Ascending aorta (tissue), 2 donors: ENCODE results near the gene PTPMT1. TPM values are rescaled to one million over a fixed set of nuclear protein-coding genes. Genes with fewer than 3 reads are reported as not detected.

ENCODE experiments used
- DNase-seq, 2 donors: peaks; one replicate each; pipeline ENCODE4 v3.0.0-alpha.2; 2019; ENCODE audit warnings: low spot score in 2 of 2
- H3K27ac ChIP-seq, 2 donors: fragments of 200-600 bp; sonication (generic); one replicate each; pipeline ENCODE4 v1.5.1; 2016 to 2017; ENCODE audit warnings: mild to moderate bottlenecking in 1 of 2
- H3K27me3 ChIP-seq: fragments of 200-600 bp; sonication (generic); one replicate; pipeline ENCODE4 v1.5.1; 2017
- H3K36me3 ChIP-seq, 2 donors: fragments of 200-600 bp; sonication (generic); one replicate each; pipeline ENCODE4 v1.5.1; 2016
- H3K4me1 ChIP-seq, 2 donors: fragments of 200-600 bp; sonication (generic); one replicate each; pipeline ENCODE4 v1.5.1; 2016 to 2017; ENCODE audit warnings: mild to moderate bottlenecking in 1 of 2
- H3K4me3 ChIP-seq, 2 donors: fragments of 200-600 bp; sonication (generic); one replicate each; pipeline ENCODE4 v1.5.1; 2016 to 2017; ENCODE audit warnings: mild to moderate bottlenecking in 1 of 2
- H3K9me3 ChIP-seq, 2 donors: fragments of 200-600 bp; sonication (generic); one replicate each; pipeline ENCODE4 v1.5.1; 2016
- CTCF ChIP-seq, 3 experiments: fragments of 200-600 bp in 2 of 3; fragments of 450-650 bp in 1 of 3; sonication (generic) in 2 of 3; IDR thresholded peaks; one replicate each; pipeline ENCODE4 v1.5.1; 2016 to 2019; ENCODE audit warnings: antibody characterized with exemption in 3 of 3, mild to moderate bottlenecking in 1 of 3, moderate library complexity in 1 of 3
- intact Hi-C: fragments of 100-400 bp; cut with DNase I; formaldehyde crosslinking; loops from one replicate; pipeline ENCODE4 v1.15.1; 2023
- total RNA-seq: library from RNA; depleted of rRNA; stranded (reverse); fragments of >200 nt; gene quantifications from one replicate; pipeline ENCODE4 v1.1.0, GENCODE V29; 2016

Gene PTPMT1
- total RNA-seq, 1 donor from 2014 or later = 215 TPM

- H3K36me3 ChIP-seq = peaks cover 47 to 53% of the 10 kb centered on the region in 2 donors
- peaks cover 4 to 6% of the 10 kb centered on the region in 2 donors for H3K4me1 ChIP-seq
- intact Hi-C loops = no loop called here
- DNase-seq = no peak
- no peak for TF ChIP-seq CTCF (IDR thresholded peaks at IDR 0.05)
- H3K4me3 ChIP-seq = no peak overlapping the region
- H3K9me3 ChIP-seq = no peaks in the 10 kb centered on the region
- no peak overlapping the region for H3K27ac ChIP-seq
- H3K27me3 ChIP-seq = no peaks in the 10 kb centered on the region
These were observed 5.4 kb downstream of the PTPMT1 start for GRCh38 chr11:47570651-47571356.

DNA sequence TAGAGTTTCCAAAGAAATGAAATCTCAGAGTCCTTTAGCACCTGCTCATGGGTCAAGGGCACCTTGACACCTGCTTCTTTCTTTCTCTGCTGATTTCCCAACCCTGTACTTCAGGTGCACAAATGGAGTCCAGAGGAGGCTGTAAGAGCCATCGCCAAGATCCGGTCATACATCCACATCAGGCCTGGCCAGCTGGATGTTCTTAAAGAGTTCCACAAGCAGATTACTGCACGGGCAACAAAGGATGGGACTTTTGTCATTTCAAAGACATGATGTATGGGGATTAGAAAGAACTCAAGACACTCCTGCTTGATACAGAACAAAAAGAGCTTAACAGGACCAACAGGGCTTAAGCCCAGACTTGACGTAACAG, 5.9 kb downstream of the PTPMT1 start:
- H3K27me3 ChIP-seq = no peaks in the 10 kb centered on the region
- H3K9me3 ChIP-seq = no peaks in the 10 kb centered on the region
- H3K4me1 ChIP-seq = peaks cover 2 to 3% of the 10 kb centered on the region in 2 donors
- H3K4me3 ChIP-seq = no peak overlapping the region
- no peak for DNase-seq
- intact Hi-C loops = no loop called here
- no peak overlapping the region for H3K27ac ChIP-seq
- no peak for TF ChIP-seq CTCF (IDR thresholded peaks at IDR 0.05)
- H3K36me3 ChIP-seq = peaks cover 47 to 53% of the 10 kb centered on the region in 2 donors

- Histone ChIP-seq H3K27ac (no peak overlapping the region), H3K4me3 (no peak overlapping the region)
These were observed 6.5 kb downstream of the PTPMT1 start for GRCh38 chr11:47571895-47572294.

DNA sequence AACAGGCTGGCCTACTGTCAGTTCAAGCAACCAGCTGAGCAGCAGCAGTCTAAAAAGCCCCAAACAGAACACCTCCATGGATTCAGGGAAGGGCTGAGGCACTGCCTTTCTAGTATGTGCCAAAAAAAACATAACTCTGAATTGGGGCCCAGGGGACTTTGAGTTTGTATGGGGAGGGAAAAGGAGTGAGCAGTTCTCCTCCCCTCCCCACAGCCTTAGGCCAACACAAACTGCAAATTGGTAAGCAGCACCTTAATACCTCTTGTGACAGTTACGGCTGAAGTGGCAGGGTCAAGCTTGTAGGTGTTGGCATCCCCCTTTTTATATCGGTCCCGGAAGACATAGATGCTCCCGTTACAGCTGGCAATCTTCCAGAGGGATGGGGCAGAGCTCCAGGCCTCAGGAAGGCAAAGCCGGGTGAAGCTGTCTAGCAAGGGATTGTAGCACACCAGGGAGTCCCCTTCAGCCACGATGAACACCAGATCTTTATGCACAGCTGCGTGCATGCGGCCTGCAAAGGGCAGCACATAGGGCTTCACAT, 7.4 kb downstream of the PTPMT1 start:
- Histone ChIP-seq H3K27me3 (no peaks in the 10 kb centered on the region), H3K36me3 (peaks cover 47 to 59% of the 10 kb centered on the region in 2 donors), H3K27ac (no peak overlapping the region), H3K9me3 (no peaks in the 10 kb centered on the region), H3K4me3 (no peak overlapping the region), H3K4me1 (peaks cover 5 to 8% of the 10 kb centered on the region in 2 donors)
- no peak for DNase-seq
- TF ChIP-seq CTCF (IDR thresholded peaks at IDR 0.05) = no peak
- intact Hi-C loops = no loop called here

More at GRCh38 chr11:47571895-47572294, 6.5 kb downstream of the PTPMT1 start:
- Histone ChIP-seq H3K36me3 (peaks cover 47 to 57% of the 10 kb centered on the region in 2 donors), H3K4me1 (peaks cover 0 to 3% of the 10 kb centered on the region in 2 donors), H3K9me3 (no peaks in the 10 kb centered on the region), H3K27me3 (no peaks in the 10 kb centered on the region)
- TF ChIP-seq CTCF (IDR thresholded peaks at IDR 0.05) = no peak
- no peak for DNase-seq
- intact Hi-C loops = no loop called here

GRCh38 chr11:47573321-47573720, 7.9 kb downstream of the PTPMT1 start:
- H3K27ac ChIP-seq = no peak overlapping the region
- H3K4me1 ChIP-seq = peaks cover 11% of the 10 kb centered on the region in 2 donors
- H3K4me3 ChIP-seq = no peak overlapping the region
- H3K27me3 ChIP-seq = no peaks in the 10 kb centered on the region
- no peak for TF ChIP-seq CTCF (IDR thresholded peaks at IDR 0.05)
- peaks cover 47 to 59% of the 10 kb centered on the region in 2 donors for H3K36me3 ChIP-seq
- intact Hi-C loops = no loop called here
- no peaks in the 10 kb centered on the region for H3K9me3 ChIP-seq
- DNase-seq = no peak
